OCI-LY7 (cell line): ENCODE results near the gene SUCNR1.

ENCODE experiments used
- CTCF ChIP-seq: fragments of 200-600 bp; sonication (generic); conservative IDR thresholded peaks from 2 replicates; pipeline ENCODE4 v1.5.1; 2014; ENCODE audit warnings: mild to moderate bottlenecking, antibody characterized with exemption, low read length, moderate library complexity, mixed read lengths
- EZH2phosphoT487 ChIP-seq: fragments of 200-600 bp; sonication (generic); IDR thresholded peaks from 2 replicates; pipeline ENCODE4 v1.6.1; 2018; ENCODE audit warnings: low read depth, borderline replicate concordance, mild to moderate bottlenecking, mixed run types, antibody characterized with exemption, low read length, moderate library complexity, mixed read lengths

GRCh38 chr3:151843275-151843674, 30.2 kb upstream of the SUCNR1 start:
- TF ChIP-seq CTCF, result no peak
- TF ChIP-seq EZH2phosphoT487, result no peak
